ENCODE measurements around the gene KIF26B.

GRCh38 chr1:245606157-245606725 lies 451.5 kb downstream of the KIF26B start:
- TF ChIP-seq POLR2A (IDR thresholded peaks at IDR 0.05): no peak
- TF ChIP-seq CTCF (IDR thresholded peaks at IDR 0.05): no peak
- TF ChIP-seq EP300 (IDR thresholded peaks at IDR 0.05): no peak

All from tibial nerve (tissue), 4 donors.